Astrocyte (in vitro differentiated cells and primary cell): ENCODE measurements around the gene NRP1.

Experiments
- CTCF ChIP-seq: IDR thresholded peaks from 2 replicates; pipeline ENCODE4 v1.5.1; 2011; ENCODE audit warnings: low read depth, mild to moderate bottlenecking, inconsistent platforms, low read length, moderate library complexity; ENCODE audit not compliant: insufficient read depth
- EZH2 ChIP-seq: IDR thresholded peaks from 2 replicates; pipeline ENCODE4 v1.6.1; 2012; ENCODE audit warnings: mild to moderate bottlenecking, low read length, inconsistent platforms; ENCODE audit not compliant: insufficient read depth

- TF ChIP-seq CTCF (no peak), EZH2 (no peak)
Measured at GRCh38 chr10:33201056-33201780, 133.2 kb downstream of the NRP1 start.
